ENCODE data around the gene FBXL20. TPM values are rescaled to one million over a fixed set of nuclear protein-coding genes. Genes with fewer than 3 reads are reported as not detected.

Gene FBXL20
- total RNA-seq, 1 donor: 20.3 TPM

GRCh38 chr17:39231591-39232551, 169.6 kb downstream of the FBXL20 start:
- TF ChIP-seq CTCF (IDR thresholded peaks at IDR 0.05; ENCODE audit: extremely low read depth, low read depth, low read length): peak; percentile 85
- no peaks in the 10 kb centered on the region for H3K36me3 ChIP-seq (ENCODE audit: insufficient read depth, low read length)
- no peaks in the 10 kb centered on the region for H3K9me3 ChIP-seq (ENCODE audit: low read depth, low read length)
- no peaks in the 10 kb centered on the region for H3K27me3 ChIP-seq (ENCODE audit: insufficient read depth, low read length)
- peak overlapping the region; percentile 28 for H3K27ac ChIP-seq (ENCODE audit: low read depth, low read length)
- H3K4me3 ChIP-seq (ENCODE audit: insufficient read depth, low read length): peak overlapping the region; percentile 56
- no peaks in the 10 kb centered on the region for H4K20me1 ChIP-seq (ENCODE audit: insufficient read depth, low read length)
- peaks cover 25% of the 10 kb centered on the region for H3K4me1 ChIP-seq (ENCODE audit: insufficient read depth, low read length)
- peak overlapping the region; percentile 79 for H3K4me2 ChIP-seq (ENCODE audit: insufficient read depth, low read length)
- H2AFZ ChIP-seq (ENCODE audit: low read length): peak overlapping the region; percentile 75
- H3K79me2 ChIP-seq (ENCODE audit: insufficient read depth, low read length): no peaks in the 10 kb centered on the region
- peak; percentile 97 for DNase-seq (ENCODE audit: insufficient read length, low spot score, missing footprints)

GRCh38 chr17:39231091-39231561, 170.3 kb downstream of the FBXL20 start:
- peak overlapping the region; percentile 28 for H3K27ac ChIP-seq (ENCODE audit: low read depth, low read length)
- no peaks in the 10 kb centered on the region for H3K9me3 ChIP-seq (ENCODE audit: low read depth, low read length)
- H4K20me1 ChIP-seq (ENCODE audit: insufficient read depth, low read length): no peaks in the 10 kb centered on the region
- H3K27me3 ChIP-seq (ENCODE audit: insufficient read depth, low read length): peaks cover 3% of the 10 kb centered on the region
- peak; percentile 78 for DNase-seq (ENCODE audit: insufficient read length, low spot score, missing footprints)
- H3K4me3 ChIP-seq (ENCODE audit: insufficient read depth, low read length): no peak overlapping the region
- H3K4me2 ChIP-seq (ENCODE audit: insufficient read depth, low read length): peak overlapping the region; percentile 79
- H3K79me2 ChIP-seq (ENCODE audit: insufficient read depth, low read length): no peaks in the 10 kb centered on the region
- peaks cover 28% of the 10 kb centered on the region for H3K4me1 ChIP-seq (ENCODE audit: insufficient read depth, low read length)
- no peaks in the 10 kb centered on the region for H3K36me3 ChIP-seq (ENCODE audit: insufficient read depth, low read length)
- H2AFZ ChIP-seq (ENCODE audit: low read length): peak overlapping the region; percentile 74
- TF ChIP-seq CTCF (IDR thresholded peaks at IDR 0.05; ENCODE audit: extremely low read depth, low read depth, low read length): no peak

GRCh38 chr17:39230361-39230760, 171.1 kb downstream of the FBXL20 start:
- no peak for TF ChIP-seq CTCF (IDR thresholded peaks at IDR 0.05; ENCODE audit: extremely low read depth, low read depth, low read length)
- Histone ChIP-seq H3K4me2 (ENCODE audit: insufficient read depth, low read length) (no peak overlapping the region), H3K27me3 (ENCODE audit: insufficient read depth, low read length) (peaks cover 10% of the 10 kb centered on the region), H3K79me2 (ENCODE audit: insufficient read depth, low read length) (no peaks in the 10 kb centered on the region), H3K4me3 (ENCODE audit: insufficient read depth, low read length) (no peak overlapping the region), H4K20me1 (ENCODE audit: insufficient read depth, low read length) (no peaks in the 10 kb centered on the region), H3K4me1 (ENCODE audit: insufficient read depth, low read length) (peaks cover 29% of the 10 kb centered on the region), H3K27ac (ENCODE audit: low read depth, low read length) (no peak overlapping the region), H3K9me3 (ENCODE audit: low read depth, low read length) (no peaks in the 10 kb centered on the region), H3K36me3 (ENCODE audit: insufficient read depth, low read length) (no peaks in the 10 kb centered on the region), H2AFZ (ENCODE audit: low read length) (no peak overlapping the region)
- no peak for DNase-seq (ENCODE audit: insufficient read length, low spot score, missing footprints)

- H3K9me3 ChIP-seq (ENCODE audit: low read depth, low read length): no peaks in the 10 kb centered on the region
- no peak for TF ChIP-seq CTCF (IDR thresholded peaks at IDR 0.05; ENCODE audit: extremely low read depth, low read depth, low read length)
- H3K4me1 ChIP-seq (ENCODE audit: insufficient read depth, low read length): peaks cover 29% of the 10 kb centered on the region
- H3K4me2 ChIP-seq (ENCODE audit: insufficient read depth, low read length): peak overlapping the region; percentile 46
- peak overlapping the region; percentile 63 for H2AFZ ChIP-seq (ENCODE audit: low read length)
- H3K36me3 ChIP-seq (ENCODE audit: insufficient read depth, low read length): no peaks in the 10 kb centered on the region
- peaks cover 12% of the 10 kb centered on the region for H3K27me3 ChIP-seq (ENCODE audit: insufficient read depth, low read length)
- DNase-seq (ENCODE audit: insufficient read length, low spot score, missing footprints): peak; percentile 99
- peak overlapping the region; percentile 18 for H3K27ac ChIP-seq (ENCODE audit: low read depth, low read length)
- no peaks in the 10 kb centered on the region for H3K79me2 ChIP-seq (ENCODE audit: insufficient read depth, low read length)
- H4K20me1 ChIP-seq (ENCODE audit: insufficient read depth, low read length): no peaks in the 10 kb centered on the region
- H3K4me3 ChIP-seq (ENCODE audit: insufficient read depth, low read length): no peak overlapping the region
Observed at GRCh38 chr17:39229274-39229913, 172.0 kb downstream of the FBXL20 start.
